ENCODE measurements around the gene TINCR.
A peak's percentile ranks its signal among the peaks of the same experiment; 100 is the strongest.
"Not testable (repeated sequence)": the region's sequence is repeated elsewhere in the genome, so short reads cannot be mapped to it uniquely, and the experiment has no call there.

Gene TINCR

DNA sequence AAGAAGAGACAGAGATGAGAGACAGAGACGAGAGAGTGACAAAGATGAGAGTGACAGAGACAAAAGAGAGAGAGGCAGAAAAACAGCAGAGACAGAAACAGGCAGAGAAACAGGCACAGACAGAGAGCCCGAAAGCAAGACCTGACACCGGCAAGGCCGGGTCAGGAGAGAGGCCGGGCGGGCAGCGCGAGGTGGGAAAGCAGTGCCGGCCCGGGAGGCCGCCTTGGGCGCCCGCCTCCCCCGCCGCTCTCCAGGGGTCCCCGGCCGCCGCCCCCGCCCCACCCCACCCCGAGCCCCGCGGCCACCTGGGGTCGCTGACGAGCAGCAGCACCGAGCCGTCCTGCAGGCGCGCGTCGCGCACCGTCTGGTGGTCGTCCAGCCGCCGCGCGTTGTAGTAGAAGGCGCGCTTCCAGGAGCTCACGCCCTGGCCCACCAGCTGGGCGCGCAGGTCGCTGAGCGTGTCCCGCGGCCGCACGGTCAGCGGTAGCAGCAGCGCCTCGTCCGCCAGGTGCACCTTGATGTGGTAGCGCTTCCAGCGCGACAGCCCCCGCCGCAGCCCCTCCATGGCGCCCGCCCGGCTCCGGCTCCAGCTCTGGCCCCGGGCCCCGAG is at the start of gene TINCR:
TINCR (minus strand) TSS at position 594 of the 610 bp plus-strand sequence.
- TF ChIP-seq, protein P1, sequence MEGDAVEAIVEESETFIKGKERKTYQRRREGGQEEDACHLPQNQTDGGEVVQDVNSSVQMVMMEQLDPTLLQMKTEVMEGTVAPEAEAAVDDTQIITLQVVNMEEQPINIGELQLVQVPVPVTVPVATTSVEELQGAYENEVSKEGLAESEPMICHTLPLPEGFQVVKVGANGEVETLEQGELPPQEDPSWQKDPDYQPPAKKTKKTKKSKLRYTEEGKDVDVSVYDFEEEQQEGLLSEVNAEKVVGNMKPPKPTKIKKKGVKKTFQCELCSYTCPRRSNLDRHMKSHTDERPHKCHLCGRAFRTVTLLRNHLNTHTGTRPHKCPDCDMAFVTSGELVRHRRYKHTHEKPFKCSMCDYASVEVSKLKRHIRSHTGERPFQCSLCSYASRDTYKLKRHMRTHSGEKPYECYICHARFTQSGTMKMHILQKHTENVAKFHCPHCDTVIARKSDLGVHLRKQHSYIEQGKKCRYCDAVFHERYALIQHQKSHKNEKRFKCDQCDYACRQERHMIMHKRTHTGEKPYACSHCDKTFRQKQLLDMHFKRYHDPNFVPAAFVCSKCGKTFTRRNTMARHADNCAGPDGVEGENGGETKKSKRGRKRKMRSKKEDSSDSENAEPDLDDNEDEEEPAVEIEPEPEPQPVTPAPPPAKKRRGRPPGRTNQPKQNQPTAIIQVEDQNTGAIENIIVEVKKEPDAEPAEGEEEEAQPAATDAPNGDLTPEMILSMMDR (conservative IDR thresholded peaks at IDR 0.05; ENCODE audit: low read depth, low read length): no peak
- H3K4me3 ChIP-seq (ENCODE audit: low read depth, low read length): no peak within 1 kb of the TSS
- no peak for DNase-seq (ENCODE audit: low read depth)

DNA sequence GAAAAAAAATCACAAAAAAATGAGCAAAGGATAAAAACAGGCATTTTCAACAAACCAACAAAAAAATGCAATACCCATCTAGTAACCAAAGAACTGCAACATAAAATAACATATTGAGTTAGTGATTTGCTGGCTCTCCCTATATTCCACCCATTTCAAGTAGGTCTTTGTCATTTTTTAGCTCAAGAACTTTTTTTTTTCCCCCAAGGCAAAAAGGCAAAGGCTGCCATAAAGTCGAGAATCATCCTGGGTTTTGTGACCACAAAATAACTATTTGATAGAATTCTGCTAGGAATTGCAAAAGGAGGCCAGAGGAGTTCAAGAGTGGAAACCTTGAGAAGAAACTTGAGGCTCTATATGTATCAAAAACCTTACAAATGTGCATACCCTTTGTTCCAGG is 49.3 kb upstream of the TINCR start:
- H3K4me3 ChIP-seq (ENCODE audit: low read depth, low read length): no peak overlapping the region
- TF ChIP-seq, protein P1 (conservative IDR thresholded peaks at IDR 0.05; ENCODE audit: low read depth, low read length): no peak
- no peak for DNase-seq (ENCODE audit: low read depth)

DNA sequence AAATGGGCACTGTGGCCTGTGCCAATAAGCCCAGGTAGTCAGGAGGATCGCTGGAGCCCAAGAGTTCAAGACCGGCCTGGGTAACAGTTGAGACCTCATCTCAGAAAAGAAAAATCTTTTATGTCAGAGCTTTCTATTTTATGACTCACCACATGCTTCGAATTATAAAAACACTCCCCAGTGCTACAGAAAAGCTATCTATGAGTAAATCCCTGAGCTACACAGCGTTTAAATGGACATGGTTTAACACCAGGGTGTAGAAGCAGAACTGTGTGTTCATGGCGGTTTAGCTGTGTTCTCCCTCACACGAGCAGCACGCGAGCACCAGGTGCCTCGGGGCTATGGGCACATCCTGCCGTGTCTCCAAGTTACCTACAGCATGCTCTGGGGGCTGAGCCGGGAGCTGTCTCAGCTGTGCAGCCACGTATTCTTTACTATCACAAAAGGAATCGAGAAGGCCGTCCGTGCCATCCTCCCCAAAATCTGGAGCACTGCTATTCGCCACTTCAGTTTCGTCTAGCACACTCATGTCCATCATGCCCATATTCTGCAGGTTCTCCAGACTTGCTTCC is 48.1 kb upstream of the TINCR start:
- DNase-seq (ENCODE audit: low read depth): peak; percentile 40
- TF ChIP-seq, protein P1 (conservative IDR thresholded peaks at IDR 0.05; ENCODE audit: low read depth, low read length): no peak
- H3K4me3 ChIP-seq (ENCODE audit: low read depth, low read length): no peak overlapping the region

DNA sequence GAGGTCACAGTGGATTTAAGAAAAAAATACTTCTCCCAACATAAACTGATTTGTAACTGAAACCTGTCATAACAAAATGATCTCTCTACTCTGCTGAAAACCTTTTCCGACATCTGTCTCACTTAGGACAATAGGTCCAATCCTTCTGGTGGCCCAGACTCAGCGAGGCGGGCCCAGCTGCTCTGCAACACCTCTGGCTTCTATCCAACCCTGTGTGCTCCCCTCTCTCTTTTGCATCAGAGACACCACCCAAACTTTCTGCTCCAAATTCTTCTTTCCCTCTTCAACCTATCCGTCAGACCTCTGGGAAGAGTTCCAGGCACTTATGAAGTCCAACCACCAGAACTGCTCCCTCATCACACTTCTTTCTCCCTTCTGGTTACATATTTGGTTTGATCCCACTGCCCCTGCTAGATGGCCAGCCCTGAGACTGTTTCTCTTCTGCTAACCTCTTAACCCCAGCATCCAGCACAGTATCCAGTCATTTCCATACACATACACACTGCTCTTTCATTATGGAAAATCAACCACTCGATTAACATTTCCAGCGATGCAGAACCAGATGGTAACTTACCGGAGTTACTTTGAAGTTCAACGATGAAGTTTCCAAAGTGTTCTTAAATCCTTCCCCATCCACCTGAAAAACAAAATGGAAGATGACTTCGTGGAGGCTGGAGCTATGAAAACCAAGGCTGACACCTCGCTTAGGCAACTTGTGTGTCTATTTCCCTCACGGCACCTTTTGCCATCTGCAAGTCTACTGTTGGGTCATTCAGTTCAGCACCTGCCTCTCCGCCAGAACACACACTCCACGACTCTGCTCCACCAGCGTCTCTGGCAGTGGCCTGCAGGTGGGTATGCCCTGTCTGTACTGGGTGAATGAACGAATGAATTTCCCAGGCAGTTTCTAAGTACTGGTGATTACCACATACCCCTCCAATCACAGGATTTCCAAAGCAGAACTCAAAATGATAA is 45.4 kb upstream of the TINCR start:
- TF ChIP-seq, protein P1 (conservative IDR thresholded peaks at IDR 0.05; ENCODE audit: low read depth, low read length): no peak
- no peak overlapping the region for H3K4me3 ChIP-seq (ENCODE audit: low read depth, low read length)
- DNase-seq (ENCODE audit: low read depth): no peak

DNA sequence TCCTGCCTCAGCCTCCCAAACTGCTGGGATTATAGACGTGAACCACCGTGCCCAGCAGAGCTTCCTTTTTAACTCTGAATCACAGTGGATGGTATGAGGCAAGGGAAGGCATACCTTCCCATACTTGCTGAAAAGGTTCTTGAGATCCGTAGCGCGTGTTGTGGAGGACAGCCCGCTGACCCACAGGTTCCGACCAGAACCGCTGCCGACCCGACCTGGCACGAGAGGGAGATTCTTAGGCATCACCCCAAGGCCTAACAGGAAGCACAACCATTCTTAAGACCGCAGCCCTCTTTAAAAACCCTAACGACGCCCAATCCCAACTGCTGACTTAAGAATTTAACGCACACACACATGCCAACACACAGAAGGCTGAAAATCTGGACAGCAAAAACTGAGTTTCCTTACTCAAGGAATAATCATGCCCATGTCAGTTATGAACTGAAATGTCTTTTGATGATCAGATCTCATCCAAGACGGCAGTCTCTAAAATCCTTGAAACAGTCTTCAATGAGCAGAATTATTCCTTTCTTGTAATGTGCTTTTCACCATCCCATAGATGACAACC is 42.2 kb upstream of the TINCR start:
- TF ChIP-seq, protein P1 (conservative IDR thresholded peaks at IDR 0.05; ENCODE audit: low read depth, low read length): no peak
- no peak for DNase-seq (ENCODE audit: low read depth)
- H3K4me3 ChIP-seq (ENCODE audit: low read depth, low read length): no peak overlapping the region

DNA sequence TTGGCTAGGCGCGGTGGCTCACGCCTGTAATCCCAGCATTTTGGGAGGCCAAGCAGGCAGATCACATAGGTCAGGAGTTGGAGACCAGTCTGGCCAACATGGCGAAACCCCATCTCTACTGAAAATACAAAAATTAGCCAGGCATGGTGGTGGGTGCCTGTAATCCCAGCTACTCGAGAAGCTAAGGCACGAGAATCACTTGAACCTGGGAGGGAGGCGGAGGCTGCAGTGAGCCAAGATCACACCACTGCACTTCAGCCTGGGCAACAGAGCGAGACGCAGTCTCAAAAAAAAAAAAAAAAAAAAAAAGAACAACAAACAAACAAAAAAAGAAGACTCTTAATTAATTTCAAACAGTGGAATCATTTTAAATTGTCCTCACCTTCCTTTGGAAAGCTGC is 41.0 kb upstream of the TINCR start:
- DNase-seq (ENCODE audit: low read depth); H3K4me3 ChIP-seq (ENCODE audit: low read depth, low read length): not testable (repeated sequence)

DNA sequence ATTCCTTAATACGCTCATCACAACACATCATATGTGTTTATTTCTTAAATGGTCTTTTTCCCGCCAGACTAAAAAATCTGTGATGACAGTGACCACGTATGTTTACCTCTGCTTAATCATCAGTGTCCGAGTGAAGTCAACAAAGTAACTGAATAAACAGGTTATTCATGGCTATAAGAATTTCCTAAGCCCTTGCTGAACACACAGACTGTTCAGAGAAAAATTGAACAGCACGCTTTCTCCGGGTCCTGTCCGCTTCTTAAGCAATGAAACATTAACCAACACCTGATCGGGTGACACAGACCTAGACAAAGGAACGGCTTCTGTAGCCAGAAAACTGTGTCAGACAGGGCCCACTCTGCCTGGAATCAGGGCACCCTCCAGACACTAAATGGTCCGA is 40.5 kb upstream of the TINCR start:
- TF ChIP-seq, protein P1 (conservative IDR thresholded peaks at IDR 0.05; ENCODE audit: low read depth, low read length): no peak
- H3K4me3 ChIP-seq (ENCODE audit: low read depth, low read length): no peak overlapping the region
- DNase-seq (ENCODE audit: low read depth): no peak

All from choroid plexus epithelial cell (primary cell).